H9 (cell line): ENCODE results near the gene OR4N2. TPM values are rescaled to one million over a fixed set of nuclear protein-coding genes. Genes with fewer than 3 reads are reported as not detected.
"Not testable (repeated sequence)": the region's sequence is repeated elsewhere in the genome, so short reads cannot be mapped to it uniquely, and the experiment has no call there.

Experiments
- DNase-seq: peaks from one replicate; pipeline ENCODE4 v3.0.0-alpha.2; 2017
- H2AFZ ChIP-seq: one replicate; pipeline ENCODE4 v1.6.1; 2013; ENCODE audit warnings: mild to moderate bottlenecking, low read length, control low read depth, moderate library complexity
- H2AK5ac ChIP-seq: 2 replicates; pipeline ENCODE4 v1.6.1; 2013; ENCODE audit warnings: low read length, control low read depth, mixed read lengths; ENCODE audit not compliant: insufficient read length
- H2BK120ac ChIP-seq: one replicate; pipeline ENCODE4 v1.6.1; 2013; ENCODE audit warnings: low read depth, mild to moderate bottlenecking, low read length, control low read depth, inconsistent platforms; ENCODE audit not compliant: poor library complexity, severe bottlenecking
- H2BK12ac ChIP-seq: 2 replicates; pipeline ENCODE4 v1.6.1; 2013; ENCODE audit warnings: low read length, control low read depth, mixed read lengths, low read depth; ENCODE audit not compliant: insufficient read length
- H2BK15ac ChIP-seq: 2 replicates; pipeline ENCODE4 v1.6.1; 2013; ENCODE audit warnings: low read depth, low read length, control low read depth
- H2BK20ac ChIP-seq: one replicate; pipeline ENCODE4 v1.6.1; 2013; ENCODE audit warnings: low read depth, mild to moderate bottlenecking, low read length, control low read depth, inconsistent platforms; ENCODE audit not compliant: poor library complexity, severe bottlenecking
- H2BK5ac ChIP-seq: 2 replicates; pipeline ENCODE4 v1.6.1; 2013; ENCODE audit warnings: low read length, control low read depth, mixed read lengths; ENCODE audit not compliant: insufficient read length
- H3K14ac ChIP-seq: 2 replicates; pipeline ENCODE4 v1.6.1; 2013; ENCODE audit warnings: low read length, control low read depth; ENCODE audit not compliant: insufficient read depth
- H3K18ac ChIP-seq: 2 replicates; pipeline ENCODE4 v1.6.1; 2013; ENCODE audit warnings: low read depth, mild to moderate bottlenecking, mixed read lengths, low read length, control low read depth; ENCODE audit not compliant: insufficient read length
- H3K23ac ChIP-seq: 2 replicates; pipeline ENCODE4 v1.6.1; 2013; ENCODE audit warnings: low read length, control low read depth, mixed read lengths, low read depth; ENCODE audit not compliant: insufficient read length
- H3K23me2 ChIP-seq: 2 replicates; pipeline ENCODE4 v1.6.1; 2013; ENCODE audit warnings: low read depth, mild to moderate bottlenecking, mixed read lengths, low read length, control low read depth; ENCODE audit not compliant: insufficient read length, poor library complexity, severe bottlenecking
- H3K27ac ChIP-seq: 2 replicates; pipeline ENCODE4 v1.5.1; 2013; ENCODE audit warnings: low read length, control low read depth, mixed read lengths, low read depth; ENCODE audit not compliant: insufficient read length
- H3K27me3 ChIP-seq: 2 replicates; pipeline ENCODE4 v1.6.1; 2013; ENCODE audit warnings: low read length, control low read depth, inconsistent platforms; ENCODE audit not compliant: insufficient read depth
- H3K4ac ChIP-seq: 2 replicates; pipeline ENCODE4 v1.6.1; 2013; ENCODE audit warnings: low read depth, mild to moderate bottlenecking, control low read depth, inconsistent platforms, low read length, moderate library complexity
- H3K4me1 ChIP-seq: 2 replicates; pipeline ENCODE4 v1.6.1; 2013; ENCODE audit warnings: low read length, control low read depth, inconsistent platforms; ENCODE audit not compliant: insufficient read depth
- H3K4me2 ChIP-seq: 2 replicates; pipeline ENCODE4 v1.6.1; 2013; ENCODE audit warnings: low read length, control low read depth, mixed read lengths; ENCODE audit not compliant: insufficient read length, insufficient read depth
- H3K56ac ChIP-seq: 2 replicates; pipeline ENCODE4 v1.6.1; 2013; ENCODE audit warnings: low read depth, mild to moderate bottlenecking, mixed read lengths, low read length, control low read depth; ENCODE audit not compliant: insufficient read length
- H3K79me1 ChIP-seq: 2 replicates; pipeline ENCODE4 v1.6.1; 2013; ENCODE audit warnings: low read depth, mild to moderate bottlenecking, moderate library complexity, low read length, control low read depth, inconsistent platforms; ENCODE audit not compliant: insufficient read depth, poor library complexity, severe bottlenecking
- H3K79me2 ChIP-seq: 2 replicates; pipeline ENCODE4 v1.6.1; 2013; ENCODE audit warnings: low read length, control low read depth, inconsistent platforms; ENCODE audit not compliant: insufficient read depth
- H3K9ac ChIP-seq: 2 replicates; pipeline ENCODE4 v1.6.1; 2013; ENCODE audit warnings: low read length, control low read depth, mixed read lengths; ENCODE audit not compliant: insufficient read length; ENCODE audit errors: extremely low read depth
- H3K9me3 ChIP-seq: one replicate; pipeline ENCODE4 v1.6.1; 2013; ENCODE audit warnings: low read depth, low read length, inconsistent platforms; ENCODE audit not compliant: control insufficient read depth
- H3T11ph ChIP-seq: one replicate; pipeline ENCODE4 v1.6.1; 2013; ENCODE audit warnings: mild to moderate bottlenecking, low read length, control low read depth, inconsistent platforms
- H4K20me1 ChIP-seq: one replicate; pipeline ENCODE4 v1.6.1; 2013; ENCODE audit not compliant: control insufficient read depth, insufficient read length, insufficient read depth
- H4K5ac ChIP-seq: 2 replicates; pipeline ENCODE4 v1.6.1; 2013; ENCODE audit warnings: low read depth, mild to moderate bottlenecking, mixed read lengths, low read length, control low read depth; ENCODE audit not compliant: insufficient read length
- H4K8ac ChIP-seq: replicated peaks from 2 replicates; pipeline ENCODE4 v1.6.1; 2013; ENCODE audit warnings: low read length, control low read depth, mixed read lengths, low read depth; ENCODE audit not compliant: insufficient read length
- H4K91ac ChIP-seq: 2 replicates; pipeline ENCODE4 v1.6.1; 2013; ENCODE audit warnings: low read depth, mild to moderate bottlenecking, moderate library complexity, mixed read lengths, low read length, control low read depth; ENCODE audit not compliant: insufficient read length
- H3K27ac Mint-ChIP-seq, 3 experiments: 2 replicates in 2 of 3; 3 replicates in 1 of 3; pipeline ENCODE4 v1.8.0; 2020 to 2021; ENCODE audit warnings: mixed read lengths in 3 of 3, mild to moderate bottlenecking in 1 of 3, moderate library complexity in 1 of 3
- H3K27me3 Mint-ChIP-seq: 2 replicates; pipeline ENCODE4 v1.8.0; 2021; ENCODE audit warnings: low read depth, mild to moderate bottlenecking, moderate library complexity, mixed read lengths
- H3K36me3 Mint-ChIP-seq, 3 experiments: 2 replicates in 2 of 3; 3 replicates in 1 of 3; pipeline ENCODE4 v1.8.0; 2020 to 2021; ENCODE audit warnings: low read depth in 3 of 3, mixed read lengths in 3 of 3; ENCODE audit not compliant: insufficient read depth in 1 of 3
- H3K4me1 Mint-ChIP-seq, 2 experiments: 2 replicates each; pipeline ENCODE4 v1.8.0; 2020; ENCODE audit warnings: mixed read lengths in 2 of 2
- H3K4me3 Mint-ChIP-seq, 2 experiments: 2 replicates in 1 of 2; 3 replicates in 1 of 2; pipeline ENCODE4 v1.8.0; 2020 to 2021; ENCODE audit warnings: mild to moderate bottlenecking in 2 of 2, mixed read lengths in 2 of 2, moderate library complexity in 1 of 2
- H3K9me3 Mint-ChIP-seq, 2 experiments: 2 replicates in 1 of 2; 3 replicates in 1 of 2; pipeline ENCODE4 v1.8.0; 2020; ENCODE audit warnings: mild to moderate bottlenecking in 2 of 2, mixed read lengths in 2 of 2, moderate library complexity in 1 of 2
- WGBS: extraction: QIAGEN DNeasy Blood & Tissue Kit; methylation state at CpG from one replicate; pipeline ENCODE4 v1.1.7; 2013; ENCODE audit warnings: missing lambda C conversion rate, low lambda C conversion rate, mixed read lengths; ENCODE audit not compliant: insufficient read length; ENCODE audit errors: extremely low coverage; 5-methylcytosine and 5-hydroxymethylcytosine counted together
- total RNA-seq: library from RNA; stranded (reverse); gene quantifications from 2 replicates; pipeline ENCODE4 v1.2.1, GENCODE V29; 2021
- TF ChIP-seq, protein P1 (sequence below): fragments of 200-600 bp; sonication (generic); conservative IDR thresholded peaks from 3 replicates; pipeline ENCODE4 v1.8.0; 2021; ENCODE audit warnings: antibody characterized with exemption, mild to moderate bottlenecking

OR4N2 gene
- total RNA-seq, 1 experiment from 2014 or later = not detected

DNA sequence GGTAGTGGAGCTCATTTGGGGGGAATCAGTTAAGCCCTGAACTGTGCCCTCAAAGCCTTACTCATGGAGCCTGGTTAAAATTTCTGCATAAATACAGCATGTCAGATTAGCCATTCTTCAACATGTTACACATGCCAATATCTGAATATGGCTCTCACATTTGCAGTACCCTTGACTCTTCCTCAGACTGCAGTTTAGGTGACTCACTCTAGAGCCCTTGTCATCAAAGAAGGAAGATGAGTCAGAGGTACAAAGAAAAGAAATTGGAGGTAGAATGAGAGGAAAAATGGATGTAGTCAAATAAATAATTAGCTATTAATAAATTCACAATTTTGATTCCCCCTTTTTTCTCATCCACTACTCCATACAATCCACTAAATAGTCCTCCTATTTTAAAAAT, 47.8 kb downstream of the OR4N2 start:
- H3K36me3 Mint-ChIP-seq = peaks cover 11 to 47% (median 43%) of the 10 kb centered on the region in 3 experiments; a peak in 6 of 7 replicates

GRCh38 chr14:19866061-19866669, 62.6 kb downstream of the OR4N2 start:
- WGBS = no CpG with 5 or more reads among the region's 39 CpGs
- not testable (repeated sequence) for H3K9ac ChIP-seq, H3T11ph ChIP-seq, H3K23ac ChIP-seq, H2AFZ ChIP-seq, H3K27ac Mint-ChIP-seq, H2BK120ac ChIP-seq, H3K14ac ChIP-seq, H3K79me1 ChIP-seq, H3K56ac ChIP-seq, H4K5ac ChIP-seq, H4K20me1 ChIP-seq, H3K18ac ChIP-seq, H2BK12ac ChIP-seq, H3K4me1 ChIP-seq, H4K91ac ChIP-seq, H3K4me2 ChIP-seq, H2BK5ac ChIP-seq, H3K27me3 ChIP-seq, H2AK5ac ChIP-seq, H3K27me3 Mint-ChIP-seq, H2BK20ac ChIP-seq, H3K4me3 Mint-ChIP-seq, DNase-seq, H2BK15ac ChIP-seq, H3K27ac ChIP-seq, H3K23me2 ChIP-seq, H3K4ac ChIP-seq, H3K79me2 ChIP-seq, H3K4me1 Mint-ChIP-seq, H4K8ac ChIP-seq
- Mint-ChIP-seq H3K9me3 (peaks cover 10 to 26% of the 10 kb centered on the region in 2 experiments), H3K36me3 (peaks cover 0 to 13% (median 9%) of the 10 kb centered on the region in 3 experiments; a peak in 4 of 7 replicates)
- H3K9me3 ChIP-seq = peaks cover 85% of the 10 kb centered on the region

More for the DNA sequence above, 47.8 kb downstream of the OR4N2 start:
- no peaks in the 10 kb centered on the region for H3K27me3 ChIP-seq
- H2BK15ac ChIP-seq = no peak overlapping the region
- H2BK12ac ChIP-seq = no peak overlapping the region
- DNase-seq = no peak
- Mint-ChIP-seq H3K9me3 (peaks cover 79 to 87% of the 10 kb centered on the region in 2 experiments), H3K4me1 (no peaks in the 10 kb centered on the region), H3K27ac (no peak overlapping the region), H3K27me3 (no peaks in the 10 kb centered on the region), H3K4me3 (no peak overlapping the region)
- no peak overlapping the region for H3K23ac ChIP-seq
- no peak overlapping the region for H3T11ph ChIP-seq
- no peak overlapping the region for H3K14ac ChIP-seq
- no peaks in the 10 kb centered on the region for H3K4me1 ChIP-seq
- H3K56ac ChIP-seq = no peak overlapping the region
- no peaks in the 10 kb centered on the region for H3K79me1 ChIP-seq
- no peaks in the 10 kb centered on the region for H4K20me1 ChIP-seq
- H4K5ac ChIP-seq = no peak overlapping the region
- H4K8ac ChIP-seq = no peak overlapping the region
- H2AK5ac ChIP-seq = no peak overlapping the region
- H3K9ac ChIP-seq = no peak overlapping the region
- H4K91ac ChIP-seq = no peak overlapping the region
- H2BK5ac ChIP-seq = no peak overlapping the region
- H3K18ac ChIP-seq = no peak overlapping the region
- H3K9me3 ChIP-seq = peaks cover 77% of the 10 kb centered on the region
- no peak overlapping the region for H3K4ac ChIP-seq
- no peak overlapping the region for H3K27ac ChIP-seq
- H3K79me2 ChIP-seq = no peaks in the 10 kb centered on the region
- TF ChIP-seq, protein P1, sequence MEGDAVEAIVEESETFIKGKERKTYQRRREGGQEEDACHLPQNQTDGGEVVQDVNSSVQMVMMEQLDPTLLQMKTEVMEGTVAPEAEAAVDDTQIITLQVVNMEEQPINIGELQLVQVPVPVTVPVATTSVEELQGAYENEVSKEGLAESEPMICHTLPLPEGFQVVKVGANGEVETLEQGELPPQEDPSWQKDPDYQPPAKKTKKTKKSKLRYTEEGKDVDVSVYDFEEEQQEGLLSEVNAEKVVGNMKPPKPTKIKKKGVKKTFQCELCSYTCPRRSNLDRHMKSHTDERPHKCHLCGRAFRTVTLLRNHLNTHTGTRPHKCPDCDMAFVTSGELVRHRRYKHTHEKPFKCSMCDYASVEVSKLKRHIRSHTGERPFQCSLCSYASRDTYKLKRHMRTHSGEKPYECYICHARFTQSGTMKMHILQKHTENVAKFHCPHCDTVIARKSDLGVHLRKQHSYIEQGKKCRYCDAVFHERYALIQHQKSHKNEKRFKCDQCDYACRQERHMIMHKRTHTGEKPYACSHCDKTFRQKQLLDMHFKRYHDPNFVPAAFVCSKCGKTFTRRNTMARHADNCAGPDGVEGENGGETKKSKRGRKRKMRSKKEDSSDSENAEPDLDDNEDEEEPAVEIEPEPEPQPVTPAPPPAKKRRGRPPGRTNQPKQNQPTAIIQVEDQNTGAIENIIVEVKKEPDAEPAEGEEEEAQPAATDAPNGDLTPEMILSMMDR = no peak
- no peaks in the 10 kb centered on the region for H3K23me2 ChIP-seq
- H2BK20ac ChIP-seq = no peak overlapping the region
- no peak overlapping the region for H3K4me2 ChIP-seq
- no peak overlapping the region for H2BK120ac ChIP-seq
- H2AFZ ChIP-seq = no peak overlapping the region
